Keratinocyte (primary cell): Measurements from ENCODE around the gene BRD1. TPM values are rescaled to one million over a fixed set of nuclear protein-coding genes. Genes with fewer than 3 reads are reported as not detected.

Experiments
- DNase-seq: peaks from one replicate; pipeline ENCODE4 v3.0.0-alpha.2; 2011; ENCODE audit warnings: low read depth, missing footprints, low spot score
- FAIRE-seq: peaks from 2 replicates; lab custom pipeline; 2011; peaks lifted over from hg19 to GRCh38; lab: Jason Lieb, UNC
- H2AFZ ChIP-seq: 2 replicates; pipeline ENCODE4 v1.6.0; 2012; ENCODE audit warnings: low read length, control low read depth, inconsistent platforms; ENCODE audit not compliant: control insufficient read depth
- H3K27ac ChIP-seq: 2 replicates; pipeline ENCODE4 v1.5.1; 2011; ENCODE audit warnings: low read length; ENCODE audit not compliant: control insufficient read depth, insufficient read depth
- H3K27me3 ChIP-seq: 3 replicates; pipeline ENCODE4 v1.6.0; 2011; ENCODE audit warnings: low read length; ENCODE audit not compliant: control insufficient read depth, insufficient read depth; ENCODE audit errors: extremely low read depth
- H3K36me3 ChIP-seq, 2 experiments: 2 replicates in 1 of 2; 3 replicates in 1 of 2; pipeline ENCODE4 v1.5.1; 2011; ENCODE audit warnings: low read length in 2 of 2, mild to moderate bottlenecking in 1 of 2; ENCODE audit not compliant: control insufficient read depth in 2 of 2, insufficient read depth in 2 of 2; ENCODE audit errors: extremely low read depth in 1 of 2
- H3K4me1 ChIP-seq: 3 replicates; pipeline ENCODE4 v1.5.1; 2011; ENCODE audit warnings: low read length; ENCODE audit not compliant: control insufficient read depth, insufficient read depth; ENCODE audit errors: extremely low read depth
- H3K4me2 ChIP-seq: 3 replicates; pipeline ENCODE4 v1.6.0; 2011; ENCODE audit warnings: low read depth, low read length; ENCODE audit not compliant: control insufficient read depth, insufficient read depth; ENCODE audit errors: extremely low read depth
- H3K4me3 ChIP-seq, 3 experiments: fragments of 200-600 bp in 1 of 3; sonication (generic) in 1 of 3; 2 replicates in 2 of 3; 3 replicates in 1 of 3; pipeline ENCODE4 v1.5.1; 2011 to 2016; ENCODE audit warnings: low read length in 3 of 3, mild to moderate bottlenecking in 3 of 3, control low read depth in 2 of 3, inconsistent platforms in 1 of 3, low read depth in 1 of 3, mixed read lengths in 1 of 3, mixed run types in 1 of 3, moderate library complexity in 1 of 3; ENCODE audit not compliant: control insufficient read depth in 2 of 3, insufficient read depth in 2 of 3; ENCODE audit errors: extremely low read depth in 1 of 3
- H3K79me2 ChIP-seq: 2 replicates; pipeline ENCODE4 v1.6.0; 2012; ENCODE audit warnings: low read length; ENCODE audit not compliant: control insufficient read depth, insufficient read depth
- H3K9ac ChIP-seq: 3 replicates; pipeline ENCODE4 v1.6.0; 2011; ENCODE audit warnings: low read length; ENCODE audit not compliant: control insufficient read depth, insufficient read depth; ENCODE audit errors: extremely low read depth
- H3K9me1 ChIP-seq: 3 replicates; pipeline ENCODE4 v1.6.0; 2011; ENCODE audit warnings: low read length; ENCODE audit not compliant: control insufficient read depth, insufficient read depth; ENCODE audit errors: extremely low read depth
- H3K9me3 ChIP-seq: 2 replicates; pipeline ENCODE4 v1.5.1; 2012; ENCODE audit warnings: low read depth, low read length; ENCODE audit not compliant: control insufficient read depth
- H4K20me1 ChIP-seq: 3 replicates; pipeline ENCODE4 v1.6.0; 2011; ENCODE audit warnings: low read length; ENCODE audit not compliant: control insufficient read depth, insufficient read depth; ENCODE audit errors: extremely low read depth
- EZH2 ChIP-seq: IDR thresholded peaks from one replicate; pipeline ENCODE4 v1.6.1; 2012; ENCODE audit warnings: inconsistent platforms, mild to moderate bottlenecking, low read length, moderate library complexity
- dilution Hi-C: fragments of 300-500 bp; cut with MboI; formaldehyde crosslinking; loops from one replicate; pipeline ENCODE4 v1.7.0; 2020; ENCODE audit warnings: low sequenced_read_pairs; ENCODE audit not compliant: extremely low pct_ligation_motif_present
- polyA plus RNA-seq, 5 experiments: library from polyadenylated mRNA; depleted of rRNA in 3 of 5; stranded (reverse) in 3 of 5; stranded (forward) in 1 of 5; unstranded in 1 of 5; fragments of >200 nt; gene quantifications; 1 replicate in 1 of 5; 2 replicates in 3 of 5; 3 replicates in 1 of 5; pipeline versions ENCODE4 v1.2.1 to v1.2.3, GENCODE V29; 2011 to 2012; ENCODE audit warnings: missing spikeins in 2 of 5, low read depth in 1 of 5, low replicate concordance in 1 of 5
- small RNA-seq, 3 experiments: library from RNA; depleted of rRNA; stranded (forward); fragments of <200 nt; gene quantifications; one replicate each; pipeline ENCODE3, GENCODE V24; 2012; ENCODE audit warnings: low read depth in 3 of 3, low replicate concordance in 1 of 3; ENCODE audit not compliant: insufficient read length in 3 of 3
- TF ChIP-seq, protein P1 (sequence below), 3 experiments: IDR thresholded peaks in 1 of 3; conservative IDR thresholded peaks in 1 of 3; optimal IDR thresholded peaks in 1 of 3; 2 replicates in 2 of 3; 3 replicates in 1 of 3; pipeline versions ENCODE3 to v1.5.1; 2011; ENCODE audit warnings: low read length in 3 of 3, mild to moderate bottlenecking in 3 of 3, moderate library complexity in 2 of 3, control low read depth in 1 of 3, inconsistent platforms in 1 of 3; ENCODE audit not compliant: insufficient read depth in 2 of 3; ENCODE audit errors: extremely low read depth in 1 of 3

BRD1 gene
- polyA plus RNA-seq, 1 donor (not counting 4 experiments of a cell fraction or from before 2014, with no cell fraction given) = 4.3 TPM

- H2AFZ ChIP-seq = no peak overlapping the region
- H3K4me3 ChIP-seq = no peak overlapping the region
- peaks cover 17% of the 10 kb centered on the region for H3K27me3 ChIP-seq
- H3K36me3 ChIP-seq = no peaks in the 10 kb centered on the region
- no peaks in the 10 kb centered on the region for H3K9me3 ChIP-seq
- dilution Hi-C loops = no loop called here
- H3K9ac ChIP-seq = no peak overlapping the region
- FAIRE-seq = no peak
- no peaks in the 10 kb centered on the region for H3K79me2 ChIP-seq
- no peaks in the 10 kb centered on the region for H3K4me1 ChIP-seq
- no peak for TF ChIP-seq EZH2
- DNase-seq = no peak
- no peaks in the 10 kb centered on the region for H3K9me1 ChIP-seq
- no peak overlapping the region for H3K4me2 ChIP-seq
- H3K27ac ChIP-seq = no peak overlapping the region
- H4K20me1 ChIP-seq = no peaks in the 10 kb centered on the region
These were observed 103.4 kb downstream of the BRD1 start for GRCh38 chr22:49724030-49724892.

GRCh38 chr22:49723478-49724029 lies 104.1 kb downstream of the BRD1 start:
- peaks cover 17% of the 10 kb centered on the region for H3K27me3 ChIP-seq
- dilution Hi-C loops = no loop called here

More at GRCh38 chr22:49723478-49724029, 104.1 kb downstream of the BRD1 start:
- Histone ChIP-seq H3K4me1 (no peaks in the 10 kb centered on the region), H3K9me1 (no peaks in the 10 kb centered on the region), H3K27ac (no peak overlapping the region), H3K36me3 (no peaks in the 10 kb centered on the region), H3K4me2 (no peak overlapping the region), H4K20me1 (no peaks in the 10 kb centered on the region), H3K9ac (no peak overlapping the region), H2AFZ (no peak overlapping the region), H3K4me3 (no peak overlapping the region), H3K79me2 (no peaks in the 10 kb centered on the region), H3K9me3 (peaks cover 2% of the 10 kb centered on the region)
- TF ChIP-seq, protein P1, sequence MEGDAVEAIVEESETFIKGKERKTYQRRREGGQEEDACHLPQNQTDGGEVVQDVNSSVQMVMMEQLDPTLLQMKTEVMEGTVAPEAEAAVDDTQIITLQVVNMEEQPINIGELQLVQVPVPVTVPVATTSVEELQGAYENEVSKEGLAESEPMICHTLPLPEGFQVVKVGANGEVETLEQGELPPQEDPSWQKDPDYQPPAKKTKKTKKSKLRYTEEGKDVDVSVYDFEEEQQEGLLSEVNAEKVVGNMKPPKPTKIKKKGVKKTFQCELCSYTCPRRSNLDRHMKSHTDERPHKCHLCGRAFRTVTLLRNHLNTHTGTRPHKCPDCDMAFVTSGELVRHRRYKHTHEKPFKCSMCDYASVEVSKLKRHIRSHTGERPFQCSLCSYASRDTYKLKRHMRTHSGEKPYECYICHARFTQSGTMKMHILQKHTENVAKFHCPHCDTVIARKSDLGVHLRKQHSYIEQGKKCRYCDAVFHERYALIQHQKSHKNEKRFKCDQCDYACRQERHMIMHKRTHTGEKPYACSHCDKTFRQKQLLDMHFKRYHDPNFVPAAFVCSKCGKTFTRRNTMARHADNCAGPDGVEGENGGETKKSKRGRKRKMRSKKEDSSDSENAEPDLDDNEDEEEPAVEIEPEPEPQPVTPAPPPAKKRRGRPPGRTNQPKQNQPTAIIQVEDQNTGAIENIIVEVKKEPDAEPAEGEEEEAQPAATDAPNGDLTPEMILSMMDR (optimal IDR thresholded peaks at IDR 0.05 in 1 of 3, IDR thresholded peaks at IDR 0.05 in 1 of 3, conservative IDR thresholded peaks at IDR 0.05 in 1 of 3; ENCODE audit: extremely low read depth in 1 of 3, insufficient read depth in 2 of 3, low read length in 3 of 3) = no peak
- no peak for TF ChIP-seq EZH2
- DNase-seq (no peak), FAIRE-seq (no peak)

Small RNAs within 50 kb of the gene (small RNA-seq; reads per million reads assigned to genes)
- gene AL117328.1 = 0 reads per million in 3 experiments
- 0 reads per million in 3 experiments for gene RF00017

Other genes starting within 250 kb of the BRD1 start
- gene ZBED4, start 26.0 kb upstream of the BRD1 start, polyA plus RNA-seq = 4.9 to 8.0 TPM (median 7.1 TPM) in 3 replicates
- 6.3 to 9.0 TPM (median 7.1 TPM) in 3 replicates for gene ALG12, start 90.6 kb upstream of the BRD1 start, polyA plus RNA-seq
- 26.0 to 51.4 TPM (median 33.5 TPM) in 3 replicates for gene CRELD2, start 90.8 kb upstream of the BRD1 start, polyA plus RNA-seq
- gene PIM3, start 132.9 kb upstream of the BRD1 start, polyA plus RNA-seq = 3.4 to 6.5 TPM (median 4.8 TPM) in 3 replicates
- gene IL17REL, start 184.9 kb upstream of the BRD1 start, polyA plus RNA-seq = not detected in 3 replicates
- not detected in 3 replicates for gene TTLL8, start 230.4 kb upstream of the BRD1 start, polyA plus RNA-seq